Pancreas (tissue), 10 donors: ENCODE data around the gene GMDS. TPM values are rescaled to one million over a fixed set of nuclear protein-coding genes. Genes with fewer than 3 reads are reported as not detected.

Experiments used
- ATAC-seq, 4 donors: fragments of 200-7000 bp; cut with Tn5 transposase; one replicate each; pipeline versions ENCODE4 v1.8.0 to v1.9.1; 2020; ENCODE audit warnings: mild to moderate bottlenecking in 4 of 4, moderate library complexity in 4 of 4
- DNase-seq, 6 donors: peaks; one replicate each; pipeline ENCODE4 v3.0.0-alpha.2; 2020
- FAIRE-seq: peaks from 2 replicates; lab custom pipeline; 2012; peaks lifted over from hg19 to GRCh38; lab: Jason Lieb, UNC
- H3K27ac ChIP-seq, 4 donors: fragments of 200-600 bp; sonication (generic); 1 replicate in 3 of 4; 2 replicates in 1 of 4; pipeline versions ENCODE4 v1.5.0 to v1.8.0; 2020
- H3K27me3 ChIP-seq, 4 donors: fragments of 200-600 bp; one replicate each; pipeline ENCODE4 v1.8.0; 2021
- H3K36me3 ChIP-seq, 3 donors: fragments of 200-600 bp; sonication (generic) in 1 of 3; one replicate each; pipeline versions ENCODE4 v1.5.0 to v1.8.0; 2020 to 2021
- H3K4me1 ChIP-seq, 3 donors: fragments of 200-600 bp; one replicate each; pipeline ENCODE4 v1.8.0; 2021
- H3K4me3 ChIP-seq, 4 donors: fragments of 200-600 bp; sonication (generic) in 2 of 4; one replicate each; pipeline versions ENCODE4 v1.5.0 to v1.8.0; 2020 to 2021
- H3K9me3 ChIP-seq, 4 donors: fragments of 200-600 bp; one replicate each; pipeline ENCODE4 v1.8.0; 2021
- WGBS, 2 donors: extraction: QIAGEN DNeasy Blood & Tissue Kit; methylation state at CpG; one replicate each; pipeline ENCODE4 v1.1.7; 2013; 5-methylcytosine and 5-hydroxymethylcytosine counted together
- intact Hi-C, 3 donors: fragments of 100-400 bp; cut with DNase I; formaldehyde crosslinking; loops; one replicate each; pipeline versions ENCODE4 v1.11.1 to v1.14.2; 2022
- polyA plus RNA-seq, 2 donors: library from polyadenylated mRNA; stranded (reverse); fragments of 200-250 nt; gene quantifications; one replicate each; pipeline ENCODE4 v1.2.3, GENCODE V29; 2013
- total RNA-seq, 6 donors: library from RNA; stranded (reverse); fragmentation: NEBNext Ultra II Directional in 4 of 6; extraction: Animal tissue kit (Norgen Biotek cat#: 25700) in 4 of 6; gene quantifications; one replicate each; pipeline versions ENCODE4 v1.2.1 to v1.2.4, GENCODE V29; 2021 to 2023
- TF ChIP-seq, protein P1 (sequence below), 4 donors: fragments of 200-600 bp; sonication (generic) in 3 of 4; IDR thresholded peaks; one replicate each; pipeline versions ENCODE4 v1.5.0 to v1.8.0; 2021; ENCODE audit warnings: antibody characterized with exemption in 4 of 4
- donor health status: healthy with polysubstance abuse.
- donor health status: DM: no; HTN: no; CAD: no; lungs with moderate emphysema.
- donor health status: DM: no; HTN: no; CAD: no.
- donor health status: control.
- donor health status: control.
- donor health status: Bipolar disorder and iron deficiency.
- donor health status: DM: yes; HTN: yes; CAD: no.
- donor health status: DM: no; HTN: no; CAD: no.
- donor health status: DM: no; HTN: no; CAD: no.
- donor health status: DM: yes; HTN: yes; CAD: no.

The GMDS gene
- total and polyA plus RNA-seq, 8 donors = 7.6 to 40.8 (median 26.5) TPM

DNA sequence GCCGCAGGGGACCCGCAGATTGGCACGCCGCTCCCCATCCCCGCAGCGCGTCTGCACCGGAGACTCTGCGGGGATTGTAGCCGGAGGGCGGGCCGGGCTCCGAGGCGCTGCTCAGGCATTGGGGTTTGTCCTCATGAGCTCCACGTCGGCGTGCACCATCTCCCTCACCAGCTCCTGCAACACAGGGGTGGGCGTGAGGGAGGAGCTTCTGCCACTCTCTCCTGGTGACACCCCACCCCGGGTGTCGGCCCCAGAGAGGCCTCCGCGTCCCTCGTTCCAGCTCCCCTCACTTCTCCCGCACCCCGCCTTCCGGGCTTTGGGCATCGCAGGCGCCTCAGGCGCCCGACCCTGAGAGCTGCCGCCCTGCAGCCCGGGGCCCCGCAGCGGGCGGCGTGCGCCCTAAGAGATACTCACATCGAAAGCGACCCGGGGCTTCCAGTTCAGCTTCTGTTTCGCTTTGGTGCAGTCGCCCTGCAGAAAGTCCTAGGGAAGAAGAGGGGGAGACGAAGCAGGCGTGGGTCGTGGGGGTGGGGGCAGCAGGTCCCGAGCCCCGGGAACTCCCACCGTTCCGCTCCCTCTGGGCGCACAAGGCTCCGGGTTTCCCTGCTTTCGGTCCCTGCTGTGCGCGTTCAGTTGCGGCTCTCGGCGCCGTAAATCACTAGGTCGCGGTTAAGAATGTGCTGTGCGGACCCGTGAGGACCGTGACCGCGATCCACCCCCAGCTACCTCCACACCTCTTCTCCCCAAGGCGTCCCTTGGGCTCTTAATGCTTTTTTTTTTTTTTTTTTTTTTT lies 621.2 kb downstream of the GMDS start:
- ATAC-seq (no peak), DNase-seq (peak in 1 of 6 donors; percentile 56), FAIRE-seq (no peak)
- Histone ChIP-seq H3K27ac (no peak overlapping the region), H3K27me3 (no peaks in the 10 kb centered on the region), H3K36me3 (no peaks in the 10 kb centered on the region), H3K4me1 (no peaks in the 10 kb centered on the region), H3K4me3 (peak overlapping the region in 2 of 4 donors; percentile 25 to 38), H3K9me3 (no peaks in the 10 kb centered on the region)
- 77% methylated on average over 66 of the region's 66 CpGs for WGBS, 2 donors
- intact Hi-C loops = no loop called here
- TF ChIP-seq, protein P1, sequence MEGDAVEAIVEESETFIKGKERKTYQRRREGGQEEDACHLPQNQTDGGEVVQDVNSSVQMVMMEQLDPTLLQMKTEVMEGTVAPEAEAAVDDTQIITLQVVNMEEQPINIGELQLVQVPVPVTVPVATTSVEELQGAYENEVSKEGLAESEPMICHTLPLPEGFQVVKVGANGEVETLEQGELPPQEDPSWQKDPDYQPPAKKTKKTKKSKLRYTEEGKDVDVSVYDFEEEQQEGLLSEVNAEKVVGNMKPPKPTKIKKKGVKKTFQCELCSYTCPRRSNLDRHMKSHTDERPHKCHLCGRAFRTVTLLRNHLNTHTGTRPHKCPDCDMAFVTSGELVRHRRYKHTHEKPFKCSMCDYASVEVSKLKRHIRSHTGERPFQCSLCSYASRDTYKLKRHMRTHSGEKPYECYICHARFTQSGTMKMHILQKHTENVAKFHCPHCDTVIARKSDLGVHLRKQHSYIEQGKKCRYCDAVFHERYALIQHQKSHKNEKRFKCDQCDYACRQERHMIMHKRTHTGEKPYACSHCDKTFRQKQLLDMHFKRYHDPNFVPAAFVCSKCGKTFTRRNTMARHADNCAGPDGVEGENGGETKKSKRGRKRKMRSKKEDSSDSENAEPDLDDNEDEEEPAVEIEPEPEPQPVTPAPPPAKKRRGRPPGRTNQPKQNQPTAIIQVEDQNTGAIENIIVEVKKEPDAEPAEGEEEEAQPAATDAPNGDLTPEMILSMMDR (IDR thresholded peaks at IDR 0.05) = no peak

GRCh38 chr6:1623769-1624057 lies 621.7 kb downstream of the GMDS start:
- ATAC-seq = no peak
- Histone ChIP-seq H3K27ac (no peak overlapping the region), H3K27me3 (no peaks in the 10 kb centered on the region), H3K9me3 (no peaks in the 10 kb centered on the region), H3K4me1 (no peaks in the 10 kb centered on the region), H3K4me3 (no peak overlapping the region), H3K36me3 (no peaks in the 10 kb centered on the region)
- WGBS, 2 donors = 97% methylated on average over 12 of the region's 12 CpGs
- no peak for FAIRE-seq
- DNase-seq = no peak
- intact Hi-C loops = no loop called here
- TF ChIP-seq, protein P1 (IDR thresholded peaks at IDR 0.05) = no peak

DNA sequence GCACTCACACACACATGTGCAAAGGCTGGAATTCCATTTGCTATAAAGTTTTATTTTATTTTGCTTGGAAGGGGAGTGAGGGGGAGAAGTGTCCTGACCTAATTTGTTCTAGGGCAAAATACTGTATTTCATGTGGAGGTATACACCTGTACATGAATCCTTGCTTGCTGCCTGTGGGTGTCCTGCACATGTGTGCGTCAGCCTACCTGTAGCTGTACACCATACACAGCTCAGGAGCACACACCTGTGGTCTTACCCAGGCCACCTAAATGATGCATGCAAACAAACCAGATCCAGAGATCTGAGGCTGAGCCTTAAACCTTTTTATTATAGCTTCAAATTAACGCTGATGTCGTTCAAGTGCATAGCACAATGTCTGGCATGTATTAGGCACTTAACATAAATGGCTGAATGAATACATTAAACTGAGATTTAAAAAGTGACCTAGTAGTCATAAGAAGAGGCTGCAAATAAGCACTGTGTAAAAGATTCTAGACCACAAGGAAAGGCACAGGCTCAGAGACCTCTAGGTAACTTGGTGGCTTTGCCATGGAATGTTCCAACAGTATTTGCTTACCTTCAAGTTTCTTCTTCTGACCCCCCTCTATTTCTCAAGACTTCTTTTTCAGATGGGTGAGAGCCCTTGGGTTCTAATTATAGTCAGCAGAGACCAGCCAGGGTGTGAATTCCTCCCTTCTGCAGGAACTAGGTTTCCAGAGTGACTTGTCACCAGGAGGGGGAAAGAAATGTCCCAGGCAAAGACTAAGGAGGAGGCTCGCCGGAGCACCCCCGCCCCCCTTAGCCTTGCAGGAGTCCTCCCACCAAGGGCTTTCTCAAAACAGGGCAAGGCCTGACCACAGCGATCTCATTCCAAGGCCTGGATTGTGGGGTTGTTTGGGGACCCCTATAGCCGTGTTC lies 622.3 kb downstream of the GMDS start:
- intact Hi-C loops = no loop called here
- TF ChIP-seq, protein P1 (IDR thresholded peaks at IDR 0.05) = no peak
- Histone ChIP-seq H3K4me3 (no peak overlapping the region), H3K36me3 (no peaks in the 10 kb centered on the region), H3K27me3 (no peaks in the 10 kb centered on the region), H3K9me3 (no peaks in the 10 kb centered on the region), H3K4me1 (no peaks in the 10 kb centered on the region), H3K27ac (no peak overlapping the region)
- ATAC-seq (no peak), DNase-seq (no peak), FAIRE-seq (no peak)
- 94 to 96% methylated on average over 8 of the region's 8 CpGs for WGBS, 2 donors

- peak in 1 of 6 donors; percentile 42 for DNase-seq
- ATAC-seq = no peak
- 87 to 96% methylated on average over 15 of the region's 15 CpGs for WGBS, 2 donors
- intact Hi-C loops = no loop called here
- Histone ChIP-seq H3K27ac (no peak overlapping the region), H3K4me3 (no peak overlapping the region), H3K36me3 (no peaks in the 10 kb centered on the region), H3K4me1 (no peaks in the 10 kb centered on the region), H3K27me3 (no peaks in the 10 kb centered on the region), H3K9me3 (no peaks in the 10 kb centered on the region)
- TF ChIP-seq, protein P1 (IDR thresholded peaks at IDR 0.05) = no peak
- FAIRE-seq = no peak
Observed at GRCh38 chr6:1622220-1622850, 623.1 kb downstream of the GMDS start.
